Keratinocyte (primary cell): ENCODE results near the gene KYNU. TPM values are rescaled to one million over a fixed set of nuclear protein-coding genes. Genes with fewer than 3 reads are reported as not detected.
A peak's percentile ranks its signal among the peaks of the same experiment; 100 is the strongest.
"Not testable (repeated sequence)": the region's sequence is repeated elsewhere in the genome, so short reads cannot be mapped to it uniquely, and the experiment has no call there.

Experiments used
- DNase-seq: peaks from one replicate; pipeline ENCODE4 v3.0.0-alpha.2; 2011; ENCODE audit warnings: low read depth, missing footprints, low spot score
- FAIRE-seq: peaks from 2 replicates; lab custom pipeline; 2011; peaks lifted over from hg19 to GRCh38; lab: Jason Lieb, UNC
- H2AFZ ChIP-seq: 2 replicates; pipeline ENCODE4 v1.6.0; 2012; ENCODE audit warnings: low read length, control low read depth, inconsistent platforms; ENCODE audit not compliant: control insufficient read depth
- H3K27ac ChIP-seq: 2 replicates; pipeline ENCODE4 v1.5.1; 2011; ENCODE audit warnings: low read length; ENCODE audit not compliant: control insufficient read depth, insufficient read depth
- H3K27me3 ChIP-seq: 3 replicates; pipeline ENCODE4 v1.6.0; 2011; ENCODE audit warnings: low read length; ENCODE audit not compliant: control insufficient read depth, insufficient read depth; ENCODE audit errors: extremely low read depth
- H3K36me3 ChIP-seq, 2 experiments: 2 replicates in 1 of 2; 3 replicates in 1 of 2; pipeline ENCODE4 v1.5.1; 2011; ENCODE audit warnings: low read length in 2 of 2, mild to moderate bottlenecking in 1 of 2; ENCODE audit not compliant: control insufficient read depth in 2 of 2, insufficient read depth in 2 of 2; ENCODE audit errors: extremely low read depth in 1 of 2
- H3K4me1 ChIP-seq: 3 replicates; pipeline ENCODE4 v1.5.1; 2011; ENCODE audit warnings: low read length; ENCODE audit not compliant: control insufficient read depth, insufficient read depth; ENCODE audit errors: extremely low read depth
- H3K4me2 ChIP-seq: 3 replicates; pipeline ENCODE4 v1.6.0; 2011; ENCODE audit warnings: low read depth, low read length; ENCODE audit not compliant: control insufficient read depth, insufficient read depth; ENCODE audit errors: extremely low read depth
- H3K4me3 ChIP-seq, 3 experiments: fragments of 200-600 bp in 1 of 3; sonication (generic) in 1 of 3; 2 replicates in 2 of 3; 3 replicates in 1 of 3; pipeline ENCODE4 v1.5.1; 2011 to 2016; ENCODE audit warnings: low read length in 3 of 3, mild to moderate bottlenecking in 3 of 3, control low read depth in 2 of 3, inconsistent platforms in 1 of 3, low read depth in 1 of 3, mixed read lengths in 1 of 3, mixed run types in 1 of 3, moderate library complexity in 1 of 3; ENCODE audit not compliant: control insufficient read depth in 2 of 3, insufficient read depth in 2 of 3; ENCODE audit errors: extremely low read depth in 1 of 3
- H3K79me2 ChIP-seq: 2 replicates; pipeline ENCODE4 v1.6.0; 2012; ENCODE audit warnings: low read length; ENCODE audit not compliant: control insufficient read depth, insufficient read depth
- H3K9ac ChIP-seq: 3 replicates; pipeline ENCODE4 v1.6.0; 2011; ENCODE audit warnings: low read length; ENCODE audit not compliant: control insufficient read depth, insufficient read depth; ENCODE audit errors: extremely low read depth
- H3K9me1 ChIP-seq: 3 replicates; pipeline ENCODE4 v1.6.0; 2011; ENCODE audit warnings: low read length; ENCODE audit not compliant: control insufficient read depth, insufficient read depth; ENCODE audit errors: extremely low read depth
- H3K9me3 ChIP-seq: 2 replicates; pipeline ENCODE4 v1.5.1; 2012; ENCODE audit warnings: low read depth, low read length; ENCODE audit not compliant: control insufficient read depth
- H4K20me1 ChIP-seq: 3 replicates; pipeline ENCODE4 v1.6.0; 2011; ENCODE audit warnings: low read length; ENCODE audit not compliant: control insufficient read depth, insufficient read depth; ENCODE audit errors: extremely low read depth
- CTCF ChIP-seq, 3 experiments: IDR thresholded peaks in 1 of 3; conservative IDR thresholded peaks in 1 of 3; optimal IDR thresholded peaks in 1 of 3; 2 replicates in 2 of 3; 3 replicates in 1 of 3; pipeline versions ENCODE3 to v1.5.1; 2011; ENCODE audit warnings: low read length in 3 of 3, mild to moderate bottlenecking in 3 of 3, moderate library complexity in 2 of 3, control low read depth in 1 of 3, inconsistent platforms in 1 of 3; ENCODE audit not compliant: insufficient read depth in 2 of 3; ENCODE audit errors: extremely low read depth in 1 of 3
- EZH2 ChIP-seq: IDR thresholded peaks from one replicate; pipeline ENCODE4 v1.6.1; 2012; ENCODE audit warnings: inconsistent platforms, mild to moderate bottlenecking, low read length, moderate library complexity
- dilution Hi-C: fragments of 300-500 bp; cut with MboI; formaldehyde crosslinking; loops from one replicate; pipeline ENCODE4 v1.7.0; 2020; ENCODE audit warnings: low sequenced_read_pairs; ENCODE audit not compliant: extremely low pct_ligation_motif_present
- polyA plus RNA-seq, 5 experiments: library from polyadenylated mRNA; depleted of rRNA in 3 of 5; stranded (reverse) in 3 of 5; stranded (forward) in 1 of 5; unstranded in 1 of 5; fragments of >200 nt; gene quantifications; 1 replicate in 1 of 5; 2 replicates in 3 of 5; 3 replicates in 1 of 5; pipeline versions ENCODE4 v1.2.1 to v1.2.3, GENCODE V29; 2011 to 2012; ENCODE audit warnings: missing spikeins in 2 of 5, low read depth in 1 of 5, low replicate concordance in 1 of 5

Gene KYNU
- polyA plus RNA-seq, 1 donor (not counting 4 experiments of a cell fraction or from before 2014, with no cell fraction given) = 3.9 TPM

GRCh38 chr2:143070704-143071103 lies 193.2 kb downstream of the KYNU start:
- no peak for TF ChIP-seq CTCF (optimal IDR thresholded peaks at IDR 0.05 in 1 of 3, IDR thresholded peaks at IDR 0.05 in 1 of 3, conservative IDR thresholded peaks at IDR 0.05 in 1 of 3; ENCODE audit: extremely low read depth in 1 of 3, insufficient read depth in 2 of 3, low read length in 3 of 3)
- TF ChIP-seq EZH2 = no peak
- Histone ChIP-seq H3K9ac (peak overlapping the region; percentile 4), H3K79me2 (no peaks in the 10 kb centered on the region), H3K4me3 (no peak overlapping the region), H3K27me3 (no peaks in the 10 kb centered on the region), H3K9me1 (no peaks in the 10 kb centered on the region), H3K36me3 (no peaks in the 10 kb centered on the region), H3K4me1 (peaks cover 15% of the 10 kb centered on the region), H3K9me3 (no peaks in the 10 kb centered on the region), H2AFZ (no peak overlapping the region), H3K4me2 (no peak overlapping the region), H3K27ac (peak overlapping the region; percentile 42), H4K20me1 (no peaks in the 10 kb centered on the region)
- dilution Hi-C loops = no loop called here
- FAIRE-seq (no peak), DNase-seq (no peak)

- no peaks in the 10 kb centered on the region for H3K36me3 ChIP-seq
- FAIRE-seq (no peak), DNase-seq (peak; percentile 9)
- H3K27ac ChIP-seq = peak overlapping the region; percentile 44
- H3K4me2 ChIP-seq = peak overlapping the region; percentile 44
- H3K9ac ChIP-seq = no peak overlapping the region
- TF ChIP-seq EZH2 (no peak), CTCF (optimal IDR thresholded peaks at IDR 0.05 in 1 of 3, IDR thresholded peaks at IDR 0.05 in 1 of 3, conservative IDR thresholded peaks at IDR 0.05 in 1 of 3; ENCODE audit: extremely low read depth in 1 of 3, insufficient read depth in 2 of 3, low read length in 3 of 3) (no peak)
- H3K79me2 ChIP-seq = no peaks in the 10 kb centered on the region
- no peak overlapping the region for H3K4me3 ChIP-seq
- H3K27me3 ChIP-seq = no peaks in the 10 kb centered on the region
- H3K9me3 ChIP-seq = no peaks in the 10 kb centered on the region
- H3K4me1 ChIP-seq = peaks cover 15% of the 10 kb centered on the region
- H4K20me1 ChIP-seq = no peaks in the 10 kb centered on the region
- H3K9me1 ChIP-seq = no peaks in the 10 kb centered on the region
- no peak overlapping the region for H2AFZ ChIP-seq
- dilution Hi-C loops = no loop called here
These were observed 193.9 kb downstream of the KYNU start for GRCh38 chr2:143071185-143071876.

- H2AFZ ChIP-seq, H4K20me1 ChIP-seq, H3K4me2 ChIP-seq, DNase-seq, H3K9me3 ChIP-seq, H3K4me3 ChIP-seq, FAIRE-seq, H3K27ac ChIP-seq, H3K9ac ChIP-seq, H3K79me2 ChIP-seq, H3K36me3 ChIP-seq, H3K27me3 ChIP-seq, dilution Hi-C loops, H3K9me1 ChIP-seq: not testable (repeated sequence)
- peaks cover 15% of the 10 kb centered on the region for H3K4me1 ChIP-seq
These were observed 197.4 kb downstream of the KYNU start for GRCh38 chr2:143074913-143075312.
